GM12878 (cell line): Measurements from ENCODE around the gene MSANTD2. TPM values are rescaled to one million over a fixed set of nuclear protein-coding genes. Genes with fewer than 3 reads are reported as not detected.

Experiments used
- ATAC-seq: fragments of 200-7000 bp; cut with Tn5 transposase; 3 replicates; pipeline ENCODE4 v1.9.1; 2020; ENCODE audit warnings: mild to moderate bottlenecking, moderate library complexity
- BruUV-seq: library from RNA; stranded (reverse); fragments of 400-500 nt; replicated peaks from 2 replicates; lab custom pipeline; 2021; lab: Mats Ljungman, UMichigan
- CTCF ChIA-PET: fragments of 300-600 bp; sonication (Branson Sonifier 250); formaldehyde crosslinking; extraction: SDS; loops from one replicate; lab custom pipeline; 2021; ENCODE audit warnings: inconsistent platforms; lab: Yijun Ruan, JAX
- POLR2A ChIA-PET: fragments of 350-600 bp; formaldehyde crosslinking; extraction: SDS; loops from one replicate; lab custom pipeline; 2021; ENCODE audit warnings: inconsistent platforms; lab: Charles Lee
- RAD21 ChIA-PET: fragments of 300-600 bp; sonication (Branson Sonifier 250); formaldehyde crosslinking; loops from one replicate; lab custom pipeline; 2023; ENCODE audit warnings: antibody characterized with exemption; ENCODE audit not compliant: unreplicated experiment; lab: Charles Lee
- SMC1A ChIA-PET: fragments of 300-600 bp; sonication (Branson Sonifier 250); formaldehyde crosslinking; loops from one replicate; lab custom pipeline; 2023; ENCODE audit not compliant: unreplicated experiment, uncharacterized antibody; lab: Charles Lee
- DNase-seq: peaks from one replicate; pipeline ENCODE4 v3.0.0-alpha.2; 2011; ENCODE audit warnings: low read depth, low spot score
- FAIRE-seq: peaks from 3 replicates; lab custom pipeline; 2011; peaks lifted over from hg19 to GRCh38; lab: Jason Lieb, UNC
- H2AFZ ChIP-seq: 2 replicates; pipeline ENCODE4 v1.6.0; 2011; ENCODE audit warnings: low read depth, low read length, control low read depth; ENCODE audit not compliant: control insufficient read depth
- H3K27ac ChIP-seq: 2 replicates; pipeline ENCODE4 v1.5.1; 2011; ENCODE audit warnings: control low read depth; ENCODE audit not compliant: control insufficient read depth, insufficient read depth
- H3K27me3 ChIP-seq, 2 experiments: replicated peaks in 1 of 2; 2 replicates each; pipeline versions ENCODE4 v1.6.0 to v1.6.1; 2011; ENCODE audit warnings: low read length in 1 of 2; ENCODE audit not compliant: control insufficient read depth in 2 of 2, insufficient read depth in 2 of 2
- H3K36me3 ChIP-seq, 2 experiments: 2 replicates each; pipeline ENCODE4 v1.5.1; 2011; ENCODE audit warnings: low read length in 1 of 2; ENCODE audit not compliant: control insufficient read depth in 2 of 2, insufficient read depth in 2 of 2
- H3K4me1 ChIP-seq: 2 replicates; pipeline ENCODE4 v1.6.1; 2011; ENCODE audit warnings: mild to moderate bottlenecking, low read length, moderate library complexity, mixed read lengths; ENCODE audit not compliant: control insufficient read depth, insufficient read depth
- H3K4me2 ChIP-seq: 2 replicates; pipeline ENCODE4 v1.6.0; 2011; ENCODE audit warnings: control low read depth; ENCODE audit not compliant: control insufficient read depth, insufficient read depth
- H3K4me3 ChIP-seq: fragments of 200-600 bp; sonication (generic); 2 replicates; pipeline ENCODE4 v1.5.1; 2016
- H3K79me2 ChIP-seq: 2 replicates; pipeline ENCODE4 v1.6.0; 2011; ENCODE audit warnings: low read length; ENCODE audit not compliant: control insufficient read depth, insufficient read depth
- H3K9ac ChIP-seq: 2 replicates; pipeline ENCODE4 v1.8.0; 2011; ENCODE audit warnings: low read length, control low read depth, mixed read lengths; ENCODE audit not compliant: control insufficient read depth, insufficient read depth
- H3K9me3 ChIP-seq: replicated peaks from 3 replicates; pipeline ENCODE4 v1.5.1; 2011; ENCODE audit warnings: mild to moderate bottlenecking, low read length; ENCODE audit not compliant: control insufficient read depth, insufficient read depth
- H4K20me1 ChIP-seq: 2 replicates; pipeline ENCODE4 v1.6.0; 2011; ENCODE audit not compliant: control insufficient read depth, insufficient read depth
- MXI1 ChIP-seq: fragments of 150-350 bp; IDR thresholded peaks from 2 replicates; pipeline ENCODE4 v1.6.1; 2011; ENCODE audit warnings: low read depth, mild to moderate bottlenecking, inconsistent platforms, low read length, improper control_type of control experiment
- NRF1 ChIP-seq: conservative IDR thresholded peaks from 2 replicates; pipeline ENCODE4 v1.6.1; 2011; ENCODE audit warnings: mild to moderate bottlenecking, low read depth, low read length, improper control_type of control experiment
- SP1 ChIP-seq: IDR thresholded peaks from one replicate; pipeline ENCODE4 v1.6.1; 2011; ENCODE audit warnings: low read depth, low read length
- SREBF1 ChIP-seq: IDR thresholded peaks from 2 replicates; pipeline ENCODE4 v1.6.1; 2012; ENCODE audit warnings: mild to moderate bottlenecking, low read length
- ZNF592 ChIP-seq: fragments of 450-650 bp; IDR thresholded peaks from 2 replicates; pipeline ENCODE4 v1.6.1; 2017; ENCODE audit warnings: mild to moderate bottlenecking, moderate library complexity
- ZNF622 ChIP-seq: fragments of 450-650 bp; IDR thresholded peaks from 2 replicates; pipeline ENCODE4 v1.6.1; 2017; ENCODE audit warnings: mild to moderate bottlenecking, inconsistent platforms
- WGBS: methylation state at CpG from one replicate; pipeline ENCODE4 v1.1.6; 2016; ENCODE audit warnings: low lambda C conversion rate; ENCODE audit not compliant: insufficient replicate concordance, insufficient coverage; ENCODE audit errors: missing lambda C conversion rate; 5-methylcytosine and 5-hydroxymethylcytosine counted together
- in situ Hi-C: fragments of 300-500 bp; cut with MboI; formaldehyde crosslinking; loops from 9 replicates; pipeline ENCODE4 v1.14.3; 2018; ENCODE audit warnings: mixed read lengths
- intact Hi-C: fragments of 100-400 bp; cut with micrococcal nuclease; formaldehyde crosslinking; loops from one replicate; pipeline ENCODE4 v1.14.2; 2022; ENCODE audit not compliant: unreplicated experiment
- polyA plus RNA-seq, 11 experiments: library from polyadenylated mRNA; depleted of rRNA in 4 of 11; unstranded in 6 of 11; stranded (reverse) in 5 of 11; fragments of >200 nt; fragmentation: Nextera tagmentation in 4 of 11; fragmentation: Illumina TruSeq in 1 of 11; extraction: Ambion mirVana in 4 of 11; extraction: Trizol in 1 of 11; gene quantifications; 1 replicate in 1 of 11; 2 replicates in 10 of 11; pipeline versions ENCODE4 v1.2.1 to v1.2.3, GENCODE V29; 2011 to 2016; ENCODE audit warnings: inconsistent platforms in 2 of 11, missing spikeins in 2 of 11, low read depth in 1 of 11
- total RNA-seq, 4 experiments: library from RNA; depleted of rRNA in 3 of 4; stranded (reverse); fragments of >200 nt in 3 of 4; fragmentation: Illumina TruSeq in 1 of 4; extraction: Trizol in 1 of 4; gene quantifications; 2 replicates each; pipeline versions ENCODE4 v1.2.1 to v1.2.3, GENCODE V29; 2013 to 2021
- TF ChIP-seq, protein P1 (sequence below): IDR thresholded peaks from 2 replicates; pipeline ENCODE4 v1.6.1; 2011; ENCODE audit warnings: borderline replicate concordance, low read depth, mild to moderate bottlenecking, moderate library complexity, mixed read lengths, low read length; ENCODE audit not compliant: insufficient read depth; ENCODE audit errors: extremely low read length

MSANTD2 gene
- total and polyA plus RNA-seq, 10 of the 15 experiments (the other 5 are each of a cell fraction or from before 2014, with no cell fraction given): 3.0 to 12.4 (median 8.0) TPM

DNA sequence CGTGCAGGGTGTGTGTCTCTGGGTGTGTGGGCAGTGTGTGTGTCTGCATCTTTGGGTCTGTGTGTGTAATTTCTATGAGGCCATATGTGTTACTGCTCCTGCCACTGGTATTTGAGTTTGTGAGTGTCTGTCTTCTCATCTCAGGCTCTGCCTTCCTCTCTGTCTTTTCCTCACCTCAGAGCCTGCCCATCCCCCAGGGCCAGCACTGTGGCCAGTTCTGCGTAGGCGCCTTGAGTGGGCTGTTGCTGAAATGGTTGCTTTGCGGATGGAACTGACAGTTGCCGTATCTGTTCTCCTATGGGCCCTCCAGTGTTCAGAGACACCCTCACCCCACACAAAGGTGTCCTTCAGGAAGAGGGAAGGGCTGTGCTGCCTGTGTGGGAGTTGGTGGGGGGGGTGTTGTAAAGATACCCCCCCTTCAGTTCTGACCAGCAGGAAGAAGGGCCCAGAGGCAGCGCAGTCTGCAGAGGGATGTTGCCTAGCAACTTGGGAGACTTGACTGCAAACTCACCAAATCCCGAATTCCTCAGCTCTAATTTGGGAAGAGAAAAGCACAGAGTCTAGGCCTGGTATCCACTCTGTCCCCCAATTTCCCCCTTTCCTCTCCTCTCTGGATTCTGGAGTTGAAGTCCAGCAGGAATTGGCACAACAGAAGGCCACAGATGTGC lies 62.4 kb downstream of the MSANTD2 start:
- in situ Hi-C loops: no loop called here
- H3K27ac ChIP-seq: no peak overlapping the region
- no peak overlapping the region for H2AFZ ChIP-seq
- no TSS peak for BruUV-seq
- WGBS: 50% methylated on average over 7 of the region's 7 CpGs
- no peaks in the 10 kb centered on the region for H3K79me2 ChIP-seq
- no peaks in the 10 kb centered on the region for H3K9me3 ChIP-seq
- DNase-seq (no peak), ATAC-seq (no peak), FAIRE-seq (no peak)
- ChIA-PET CTCF (interaction anchor here (1.0 to 1.7 kb wide), 3 partner anchors 8 to 64 kb away, joined by 3 to 8 read pairs (median 5); partner anchors contain the start of genes SIAE and SPA17), SMC1A (interaction anchor here (1.1 kb wide), 1 partner anchor 26 kb away, joined by 3 read pairs; no protein-coding TSS in a partner anchor), POLR2A (interaction anchor here (0.9 kb wide), 1 partner anchor 9 kb away, joined by 3 read pairs; no protein-coding TSS in a partner anchor), RAD21 (interaction anchor here (1.0 kb wide), 1 partner anchor 67 kb away, joined by 3 read pairs; no protein-coding TSS in a partner anchor)
- peaks cover 2 to 3% of the 10 kb centered on the region in 2 experiments; a peak in 1 of 4 replicates for H3K27me3 ChIP-seq
- no peaks in the 10 kb centered on the region for H4K20me1 ChIP-seq
- no peak overlapping the region for H3K4me3 ChIP-seq
- H3K4me2 ChIP-seq: no peak overlapping the region
- intact Hi-C loops: no loop called here
- H3K9ac ChIP-seq: no peak overlapping the region
- H3K4me1 ChIP-seq: peaks cover 10% of the 10 kb centered on the region
- TF ChIP-seq SP1: no peak
- no peak for TF ChIP-seq ZNF622
- no peak for TF ChIP-seq NRF1
- no peak for TF ChIP-seq SREBF1
- no peaks in the 10 kb centered on the region for H3K36me3 ChIP-seq

DNA sequence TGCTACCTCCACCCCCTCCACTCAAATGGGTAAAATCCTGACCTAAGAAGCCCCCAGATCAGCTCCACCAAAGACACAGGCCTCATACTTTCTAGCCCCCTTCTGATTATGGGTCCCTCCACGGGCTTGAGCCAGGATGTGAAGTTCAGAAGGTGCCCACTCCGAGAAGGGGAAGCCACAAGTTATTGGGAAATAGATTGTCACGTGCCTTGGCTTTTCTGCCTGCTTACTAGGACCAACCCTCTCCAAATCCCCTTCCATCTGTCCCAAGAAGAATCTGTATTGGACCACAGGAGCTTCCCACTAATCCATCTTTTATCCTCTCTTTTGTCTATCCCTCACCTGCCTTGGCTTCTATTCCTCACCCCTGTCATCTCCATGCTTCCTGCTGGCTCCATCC lies 63.5 kb downstream of the MSANTD2 start:
- intact Hi-C loops: no loop called here
- POLR2A ChIA-PET: no interaction called here
- TF ChIP-seq ZNF592 (no peak), MXI1 (no peak)
- TF ChIP-seq, protein P1, sequence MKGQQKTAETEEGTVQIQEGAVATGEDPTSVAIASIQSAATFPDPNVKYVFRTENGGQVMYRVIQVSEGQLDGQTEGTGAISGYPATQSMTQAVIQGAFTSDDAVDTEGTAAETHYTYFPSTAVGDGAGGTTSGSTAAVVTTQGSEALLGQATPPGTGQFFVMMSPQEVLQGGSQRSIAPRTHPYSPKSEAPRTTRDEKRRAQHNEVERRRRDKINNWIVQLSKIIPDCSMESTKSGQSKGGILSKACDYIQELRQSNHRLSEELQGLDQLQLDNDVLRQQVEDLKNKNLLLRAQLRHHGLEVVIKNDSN: no peak

More for the DNA sequence above, 63.5 kb downstream of the MSANTD2 start:
- SMC1A ChIA-PET: interaction anchor here (1.1 kb wide), 1 partner anchor 27 kb away, joined by 3 read pairs; no protein-coding TSS in a partner anchor
- BruUV-seq: no TSS peak
- no peak for DNase-seq
- no peaks in the 10 kb centered on the region for H3K79me2 ChIP-seq
- no peak for ATAC-seq
- H3K27ac ChIP-seq: no peak overlapping the region
- no peak overlapping the region for H2AFZ ChIP-seq
- no peaks in the 10 kb centered on the region for H3K36me3 ChIP-seq
- peaks cover 2 to 3% of the 10 kb centered on the region in 2 experiments; a peak in 1 of 4 replicates for H3K27me3 ChIP-seq
- WGBS: 14% methylated on average over 3 of the region's 3 CpGs
- peaks cover 10% of the 10 kb centered on the region for H3K4me1 ChIP-seq
- no peak overlapping the region for H3K9ac ChIP-seq
- no peak for FAIRE-seq
- H4K20me1 ChIP-seq: no peaks in the 10 kb centered on the region
- CTCF ChIA-PET: interaction anchor here (0.5 to 3.6 kb wide), 4 partner anchors 9 to 66 kb away, joined by 3 to 9 read pairs (median 6); no protein-coding TSS in a partner anchor
- H3K9me3 ChIP-seq: no peaks in the 10 kb centered on the region
- RAD21 ChIA-PET: no interaction called here
- H3K4me2 ChIP-seq: no peak overlapping the region
- in situ Hi-C loops: no loop called here
- H3K4me3 ChIP-seq: no peak overlapping the region
